Activated CD8-positive, alpha-beta memory T cell treated with anti-CD3 and anti-CD28 coated beads, Interleukin-2, amount 50 U/mL, for 24 hours (primary cell): ENCODE data around the gene ADRA2C.

Experiments used
- DNase-seq: peaks from one replicate; pipeline ENCODE4 v3.0.0-alpha.2; 2020; ENCODE audit errors: extremely low read depth

The ADRA2C gene

GRCh38 chr4:3797831-3798790, 31.9 kb downstream of the ADRA2C start:
- no peak for DNase-seq

DNA sequence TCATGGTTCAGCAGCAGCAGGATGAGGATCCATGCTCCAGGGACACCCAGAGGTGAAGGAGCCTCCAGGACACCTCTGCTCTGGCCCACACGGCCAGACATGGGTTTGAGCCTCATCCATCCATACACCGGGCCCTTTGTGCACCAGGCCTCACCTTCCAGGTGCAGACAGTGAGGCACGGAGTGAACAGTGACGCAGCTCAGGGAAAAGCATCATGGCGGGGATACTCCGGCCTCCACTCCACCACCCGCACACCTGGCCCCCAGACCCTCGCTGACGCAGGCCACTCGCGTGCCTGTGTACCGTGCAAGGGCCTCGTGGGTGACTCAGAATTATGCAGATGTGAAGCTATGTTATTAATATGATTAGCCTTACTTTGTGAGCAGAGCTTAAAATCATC, 33.3 kb downstream of the ADRA2C start:
- DNase-seq: no peak

GRCh38 chr4:3800351-3800750, 34.2 kb downstream of the ADRA2C start:
- DNase-seq: no peak

GRCh38 chr4:3801521-3801920, 35.3 kb downstream of the ADRA2C start:
- DNase-seq: no peak

DNA sequence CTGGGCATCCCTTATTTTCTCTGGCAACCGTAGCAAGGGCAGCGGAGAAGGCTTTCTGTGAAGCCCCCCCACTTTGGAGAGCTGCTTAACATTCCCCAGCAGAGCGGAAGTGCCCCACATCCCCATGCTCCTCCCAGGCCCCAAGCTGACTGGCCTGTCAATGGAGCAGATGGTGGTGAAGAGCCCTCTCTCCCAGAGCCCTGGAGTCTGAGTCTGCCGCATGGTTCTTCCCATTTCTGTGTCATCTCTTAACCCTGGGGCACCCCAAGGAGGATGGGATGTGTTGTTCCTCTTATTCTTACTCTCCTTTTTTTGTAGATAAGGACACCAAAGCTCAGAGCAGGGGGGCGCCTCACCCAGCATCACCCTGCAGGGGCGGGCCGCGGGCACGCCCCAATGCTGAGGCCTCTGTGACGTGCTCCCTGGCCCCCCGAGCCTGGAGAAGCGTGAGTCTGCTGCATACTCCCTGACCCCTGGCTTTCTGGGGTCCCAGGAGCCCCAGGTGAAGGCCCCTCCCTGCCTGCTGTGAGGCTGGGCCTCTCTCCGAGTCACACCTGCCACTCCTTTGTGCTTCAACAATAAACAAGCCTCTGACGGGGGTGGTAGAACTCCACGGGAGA, 35.9 kb downstream of the ADRA2C start:
- no peak for DNase-seq

DNA sequence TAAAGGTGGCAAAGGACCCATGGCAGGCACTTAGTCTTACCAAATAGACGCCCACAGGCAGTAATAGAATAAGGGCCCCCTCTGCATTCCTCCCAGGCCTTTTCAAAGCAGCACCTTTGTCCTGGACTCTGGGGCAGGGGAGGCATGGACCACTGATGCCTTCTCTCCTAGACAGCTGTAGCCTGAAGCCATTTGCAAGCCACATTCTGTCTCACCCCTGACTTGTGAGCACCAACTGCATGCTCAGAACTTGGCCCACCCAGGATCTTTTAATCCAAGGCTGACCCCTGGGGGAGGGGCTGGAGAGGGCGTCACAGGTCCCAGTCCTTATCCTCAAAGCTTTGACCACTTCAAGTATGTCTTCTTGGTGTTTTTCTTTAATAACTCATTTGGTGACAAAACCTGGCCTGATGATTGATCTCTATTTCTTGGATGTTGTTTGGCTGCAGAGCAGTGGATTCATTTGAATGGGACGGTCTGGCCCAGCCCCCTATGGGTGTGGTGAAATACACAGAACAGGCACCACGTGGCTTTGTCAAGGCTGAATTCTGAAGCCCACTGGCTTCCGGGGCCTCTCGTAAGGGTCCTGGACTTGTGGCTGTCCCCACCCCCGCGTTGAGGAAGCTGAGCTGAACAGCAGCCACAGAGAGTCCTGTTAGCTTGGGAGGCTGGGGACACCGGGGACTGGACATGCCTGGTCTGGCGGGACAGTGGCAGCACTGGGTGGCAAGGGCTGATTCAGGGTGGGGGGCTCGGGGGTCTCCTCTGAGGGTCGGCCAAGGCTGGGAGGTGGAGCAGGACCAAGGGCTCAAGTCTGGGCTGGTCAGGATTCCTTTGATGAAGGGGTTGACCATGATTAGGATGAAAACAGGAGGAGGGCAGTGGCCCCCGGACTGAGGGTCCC, 36.6 kb downstream of the ADRA2C start:
- no peak for DNase-seq

- no peak for DNase-seq
Observed at GRCh38 chr4:3803475-3803847, 37.3 kb downstream of the ADRA2C start.

GRCh38 chr4:3803946-3804345, 37.8 kb downstream of the ADRA2C start:
- no peak for DNase-seq

- no peak for DNase-seq
Observed at GRCh38 chr4:3805026-3805425, 38.8 kb downstream of the ADRA2C start.

DNA sequence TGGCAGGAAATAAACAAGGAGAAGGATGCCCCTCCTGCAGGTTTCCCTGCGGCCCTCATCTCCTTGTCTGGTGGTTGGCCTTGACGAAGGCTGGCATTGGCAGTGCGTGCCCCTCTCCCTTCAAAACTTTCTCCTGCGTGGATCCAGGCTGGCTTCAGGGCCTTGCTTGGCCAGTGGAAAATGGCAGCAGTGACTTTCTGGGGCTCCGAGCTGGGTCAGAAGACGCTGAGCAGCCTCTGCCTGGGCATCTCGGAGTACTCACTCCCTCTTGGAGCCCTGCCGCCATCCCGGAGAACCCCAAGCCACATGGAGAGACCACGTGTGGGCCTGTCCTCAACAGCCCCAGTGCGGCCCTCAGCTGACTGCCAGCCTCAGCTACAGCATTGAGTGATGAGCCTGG, 39.5 kb downstream of the ADRA2C start:
- DNase-seq: no peak

DNA sequence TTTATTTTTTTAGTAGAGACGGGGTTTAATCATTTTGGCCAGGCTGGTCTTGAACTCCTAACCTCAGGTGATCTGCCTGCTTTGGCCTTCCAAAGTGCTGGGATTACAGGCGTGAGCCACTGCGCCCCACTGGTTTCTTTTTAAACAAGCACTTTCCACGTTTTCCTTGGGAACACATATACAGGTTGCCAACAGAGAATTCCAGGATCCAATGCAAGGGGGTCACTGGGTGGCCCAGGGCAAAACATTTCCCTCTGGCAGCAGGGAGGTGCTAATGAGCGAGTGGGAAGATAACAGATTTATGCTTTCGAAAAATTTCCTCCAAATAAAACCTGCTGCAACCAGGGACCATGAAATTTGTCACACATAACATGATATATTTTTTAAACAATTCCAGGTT, 41.1 kb downstream of the ADRA2C start:
- DNase-seq: no peak

GRCh38 chr4:3807822-3808496, 41.8 kb downstream of the ADRA2C start:
- DNase-seq: no peak

DNA sequence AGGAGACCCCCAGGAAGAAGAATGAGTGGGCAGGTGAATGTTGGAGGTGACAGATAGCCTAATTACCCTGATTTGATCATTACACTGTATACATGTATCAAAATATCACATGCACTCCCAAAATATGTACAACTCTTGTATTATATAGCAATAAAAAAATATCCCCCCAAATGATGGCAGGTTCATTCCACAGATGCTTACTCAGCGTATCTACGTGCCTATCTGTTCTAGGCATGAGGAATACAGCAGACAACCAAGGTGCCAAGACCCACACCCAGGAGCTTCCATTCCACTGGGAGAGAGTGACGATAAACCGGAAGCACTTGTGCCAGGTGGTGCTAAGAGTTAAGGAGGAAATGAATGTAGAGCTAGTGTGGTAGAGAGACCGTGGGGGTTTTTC, 42.4 kb downstream of the ADRA2C start:
- no peak for DNase-seq

- DNase-seq: no peak
Observed at GRCh38 chr4:3809028-3809427, 42.8 kb downstream of the ADRA2C start.

GRCh38 chr4:3809451-3810110, 43.4 kb downstream of the ADRA2C start:
- DNase-seq: no peak

- DNase-seq: no peak
Observed at GRCh38 chr4:3810111-3810680, 44.0 kb downstream of the ADRA2C start.

- DNase-seq: no peak
Observed at GRCh38 chr4:3810796-3811485, 44.8 kb downstream of the ADRA2C start.

- no peak for DNase-seq
Observed at GRCh38 chr4:3811621-3812020, 45.4 kb downstream of the ADRA2C start.

DNA sequence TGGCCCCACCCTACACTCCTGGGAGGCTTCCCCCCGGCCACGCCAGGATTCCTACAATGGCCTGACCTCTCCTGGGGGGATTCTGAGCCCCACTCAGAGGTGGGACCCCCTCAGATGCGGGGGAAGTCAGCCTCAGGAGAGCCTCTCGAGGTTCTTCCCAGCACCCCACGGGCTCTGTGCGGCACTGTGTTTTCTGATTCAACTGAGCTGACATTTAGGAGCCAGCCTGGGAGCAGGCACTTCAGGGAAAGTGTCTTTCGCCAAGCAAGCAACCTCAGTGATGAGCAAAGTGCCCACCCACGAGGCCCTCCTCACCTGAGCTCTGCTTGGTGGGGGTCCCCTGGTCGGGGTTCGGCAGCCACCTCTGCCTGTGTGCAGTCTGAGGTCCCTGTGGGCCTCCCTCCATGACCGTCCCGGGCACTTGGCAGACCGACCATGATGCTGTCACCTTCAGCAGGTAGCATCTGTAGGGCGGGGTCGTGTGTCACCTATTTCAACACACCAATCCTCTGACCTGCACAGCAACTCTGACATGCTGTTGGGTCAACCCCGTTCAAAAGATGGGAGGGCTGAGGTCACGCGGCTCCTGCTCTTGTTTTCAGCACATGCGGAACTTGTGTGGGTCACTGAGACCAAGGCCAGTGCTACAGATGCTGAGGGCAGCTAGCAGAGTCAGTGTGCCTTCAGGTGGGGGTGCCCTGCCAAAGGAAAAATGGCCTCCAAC, 46.2 kb downstream of the ADRA2C start:
- no peak for DNase-seq
